A673 (cell line): ENCODE measurements around the gene PARP15. TPM values are rescaled to one million over a fixed set of nuclear protein-coding genes. Genes with fewer than 3 reads are reported as not detected.

ENCODE experiments used
- Bru-seq: library from RNA; stranded (reverse); fragments of 400-500 nt; gene quantifications from one replicate; lab custom pipeline; 2021; lab: Mats Ljungman, UMichigan
- BruChase-seq, 2 experiments: library from RNA; stranded (reverse); fragments of 400-500 nt; gene quantifications; one replicate each; lab custom pipeline; 2021; lab: Mats Ljungman, UMichigan
- BruUV-seq: library from RNA; stranded (reverse); fragments of 400-500 nt; replicated peaks from 2 replicates; lab custom pipeline; 2021; lab: Mats Ljungman, UMichigan
- CTCF ChIA-PET: fragments of 300-600 bp; sonication (Branson Sonifier 250); formaldehyde crosslinking; loops from one replicate; lab custom pipeline; 2022; ENCODE audit warnings: antibody characterized with exemption; lab: Charles Lee
- POLR2A ChIA-PET: fragments of 300-600 bp; sonication (Branson Sonifier 250); formaldehyde crosslinking; loops from one replicate; lab custom pipeline; 2022; ENCODE audit warnings: antibody characterized with exemption; ENCODE audit not compliant: low non-redundant PET; lab: Charles Lee
- DNase-seq: peaks from one replicate; pipeline ENCODE4 v3.0.0-alpha.2; 2015; ENCODE audit warnings: low spot score
- H3K27ac ChIP-seq: fragments of 200-600 bp; sonication (generic); 2 replicates; pipeline ENCODE4 v1.5.1; 2016; ENCODE audit warnings: mixed run types, low read depth, mild to moderate bottlenecking, mixed read lengths, antibody characterized with exemption, low read length; ENCODE audit not compliant: poor library complexity, severe bottlenecking
- H3K27me3 ChIP-seq: fragments of 200-600 bp; sonication (generic); replicated peaks from 2 replicates; pipeline ENCODE4 v1.6.1; 2017; ENCODE audit warnings: mixed run types, low read depth, mild to moderate bottlenecking, mixed read lengths, antibody characterized with exemption, low read length; ENCODE audit not compliant: insufficient read depth, poor library complexity
- H3K36me3 ChIP-seq: fragments of 200-600 bp; sonication (generic); 2 replicates; pipeline ENCODE4 v1.6.1; 2016; ENCODE audit warnings: mixed run types, mild to moderate bottlenecking, mixed read lengths, antibody characterized with exemption, low read length; ENCODE audit not compliant: insufficient read depth, poor library complexity, severe bottlenecking
- H3K4me1 ChIP-seq: fragments of 200-600 bp; sonication (generic); 2 replicates; pipeline ENCODE4 v1.6.1; 2017; ENCODE audit warnings: mixed run types, mild to moderate bottlenecking, mixed read lengths, antibody characterized with exemption, low read length; ENCODE audit not compliant: insufficient read depth, poor library complexity, severe bottlenecking
- H3K4me3 ChIP-seq: fragments of 200-600 bp; sonication (generic); 2 replicates; pipeline ENCODE4 v1.5.1; 2016; ENCODE audit warnings: low read depth, mixed run types, mild to moderate bottlenecking, mixed read lengths, low read length; ENCODE audit not compliant: poor library complexity, severe bottlenecking
- H3K9me3 ChIP-seq: fragments of 200-600 bp; sonication (generic); 2 replicates; pipeline ENCODE4 v1.6.1; 2016; ENCODE audit warnings: mixed run types, low read depth, mild to moderate bottlenecking, mixed read lengths, antibody characterized with exemption, low read length; ENCODE audit not compliant: poor library complexity, severe bottlenecking
- EZH2 ChIP-seq: fragments of 200-600 bp; sonication (generic); IDR thresholded peaks from 2 replicates; pipeline ENCODE4 v1.6.1; 2017; ENCODE audit warnings: borderline replicate concordance, low read depth, mild to moderate bottlenecking, mixed read lengths, antibody characterized with exemption, low read length; ENCODE audit not compliant: poor library complexity, severe bottlenecking
- intact Hi-C: fragments of 100-400 bp; cut with micrococcal nuclease; formaldehyde crosslinking; loops from one replicate; pipeline ENCODE4 v1.10.0; 2022; ENCODE audit not compliant: unreplicated experiment
- long read RNA-seq: library from polyadenylated mRNA; stranded (forward); transcript quantifications from one replicate; pipeline ENCODE4 v2.0.0, GENCODE V29; 2022
- total RNA-seq: library from RNA; stranded (reverse); gene quantifications from 2 replicates; pipeline ENCODE4 v1.2.3, GENCODE V29; 2021
- TF ChIP-seq, protein P1 (sequence below): fragments of 300-800, 200-600 bp; sonication (generic); conservative IDR thresholded peaks from 2 replicates; pipeline ENCODE4 v1.5.1; 2017; ENCODE audit warnings: low read depth, mild to moderate bottlenecking, antibody characterized with exemption, low read length, moderate library complexity, mixed read lengths

The PARP15 gene
- total RNA-seq (not detected in 2 replicates), Bru-seq, nascent RNA (percentile 8 among the genes with signal in this experiment), BruChase-seq, experiment 1, labeled RNA remaining after a 2-hour chase (percentile 2 among the genes with signal in this experiment), BruChase-seq, experiment 2, labeled RNA remaining after a 6-hour chase (percentile 5 among the genes with signal in this experiment)
- long read RNA-seq, partial matches to known transcripts, result 0 of 1 reads
- long read RNA-seq, other reads (novel, unspliced or antisense), result 1 of 1 reads

DNA sequence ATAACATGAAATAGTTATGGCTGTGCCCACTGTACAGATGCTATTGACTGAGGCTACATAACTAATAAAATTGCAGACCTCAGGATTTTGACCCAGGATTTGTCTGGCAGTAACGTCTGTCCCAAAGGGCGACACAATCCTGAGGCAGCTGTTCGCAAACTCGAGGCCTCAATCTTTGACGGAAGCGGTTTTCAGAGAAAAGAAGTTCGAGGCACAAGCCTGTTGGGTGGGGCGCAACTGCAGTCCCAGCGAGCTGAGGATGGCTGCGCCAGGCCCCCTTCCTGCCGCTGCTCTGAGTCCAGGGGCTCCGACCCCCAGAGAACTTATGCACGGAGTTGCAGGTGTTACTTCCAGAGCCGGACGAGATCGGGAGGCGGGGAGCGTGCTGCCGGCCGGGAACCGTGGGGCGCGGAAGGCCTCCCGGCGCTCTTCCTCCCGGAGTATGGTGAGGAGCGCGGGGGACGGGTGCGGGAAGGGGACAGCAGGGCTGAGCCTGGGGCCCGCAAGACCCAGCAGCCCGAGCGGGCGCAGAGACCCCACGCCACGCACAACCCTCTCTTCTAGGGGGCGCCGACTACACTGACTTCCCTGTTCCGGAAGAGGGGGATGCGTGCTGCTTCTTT lies at the start of gene PARP15:
PARP15 (plus strand) TSS at position 242 of the 623 bp plus-strand sequence; CDS start at position 260, 18 bp downstream.
- no peak for DNase-seq
- Histone ChIP-seq H3K27me3 (no peaks in the 10 kb centered on the region), H3K9me3 (peaks cover 12% of the 10 kb centered on the region), H3K27ac (no peak within 1 kb of the TSS), H3K36me3 (no peaks in the 10 kb centered on the region), H3K4me1 (no peaks in the 10 kb centered on the region), H3K4me3 (peak within 1 kb of the TSS; percentile 21)
- no peak for TF ChIP-seq EZH2
- TF ChIP-seq, protein P1, sequence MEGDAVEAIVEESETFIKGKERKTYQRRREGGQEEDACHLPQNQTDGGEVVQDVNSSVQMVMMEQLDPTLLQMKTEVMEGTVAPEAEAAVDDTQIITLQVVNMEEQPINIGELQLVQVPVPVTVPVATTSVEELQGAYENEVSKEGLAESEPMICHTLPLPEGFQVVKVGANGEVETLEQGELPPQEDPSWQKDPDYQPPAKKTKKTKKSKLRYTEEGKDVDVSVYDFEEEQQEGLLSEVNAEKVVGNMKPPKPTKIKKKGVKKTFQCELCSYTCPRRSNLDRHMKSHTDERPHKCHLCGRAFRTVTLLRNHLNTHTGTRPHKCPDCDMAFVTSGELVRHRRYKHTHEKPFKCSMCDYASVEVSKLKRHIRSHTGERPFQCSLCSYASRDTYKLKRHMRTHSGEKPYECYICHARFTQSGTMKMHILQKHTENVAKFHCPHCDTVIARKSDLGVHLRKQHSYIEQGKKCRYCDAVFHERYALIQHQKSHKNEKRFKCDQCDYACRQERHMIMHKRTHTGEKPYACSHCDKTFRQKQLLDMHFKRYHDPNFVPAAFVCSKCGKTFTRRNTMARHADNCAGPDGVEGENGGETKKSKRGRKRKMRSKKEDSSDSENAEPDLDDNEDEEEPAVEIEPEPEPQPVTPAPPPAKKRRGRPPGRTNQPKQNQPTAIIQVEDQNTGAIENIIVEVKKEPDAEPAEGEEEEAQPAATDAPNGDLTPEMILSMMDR, result no peak
- CTCF ChIA-PET, result no interaction called here
- POLR2A ChIA-PET, result no interaction called here
- intact Hi-C loops, result no loop called here
- no TSS peak for BruUV-seq

GRCh38 chr3:122530164-122530563 lies 47.3 kb upstream of the PARP15 start:
- H3K27me3 ChIP-seq, result no peaks in the 10 kb centered on the region
- ChIA-PET POLR2A (no interaction called here), CTCF (no interaction called here)
- no peak overlapping the region for H3K4me3 ChIP-seq
- no peak overlapping the region for H3K27ac ChIP-seq
- no TSS peak for BruUV-seq
- no peaks in the 10 kb centered on the region for H3K9me3 ChIP-seq
- DNase-seq, result no peak
- H3K36me3 ChIP-seq, result no peaks in the 10 kb centered on the region
- TF ChIP-seq, protein P1, result no peak
- TF ChIP-seq EZH2, result no peak
- no peaks in the 10 kb centered on the region for H3K4me1 ChIP-seq
- intact Hi-C loops, result no loop called here

DNA sequence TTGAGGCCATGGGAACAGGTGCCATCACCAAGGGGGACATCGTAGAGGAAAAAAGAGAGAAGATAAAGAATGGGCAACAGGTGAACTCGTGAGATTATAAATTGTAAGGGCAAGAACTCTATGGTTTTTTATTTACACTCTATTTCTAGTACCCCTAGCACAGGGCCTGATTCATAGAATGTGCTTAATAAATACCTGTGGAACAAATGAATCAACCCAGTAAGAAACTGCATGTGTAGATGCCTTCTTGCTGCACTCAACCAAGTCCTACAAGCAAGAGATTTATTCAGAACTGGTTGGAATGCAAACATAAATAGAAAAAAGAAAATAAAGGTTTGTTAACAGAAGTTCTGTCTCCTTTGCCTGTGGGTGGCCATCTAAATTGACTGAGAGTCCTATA lies 44.0 kb upstream of the PARP15 start:
- Histone ChIP-seq H3K27ac (no peak overlapping the region), H3K4me1 (no peaks in the 10 kb centered on the region), H3K9me3 (no peaks in the 10 kb centered on the region), H3K4me3 (no peak overlapping the region), H3K36me3 (no peaks in the 10 kb centered on the region), H3K27me3 (no peaks in the 10 kb centered on the region)
- ChIA-PET POLR2A (no interaction called here), CTCF (no interaction called here)
- DNase-seq, result no peak
- intact Hi-C loops, result no loop called here
- TF ChIP-seq, protein P1, result no peak
- TF ChIP-seq EZH2, result no peak
- no TSS peak for BruUV-seq
